Stomach (tissue), 4 donors: ENCODE results near the gene PRKCQ.

Experiments
- POLR2A ChIP-seq, 4 donors: fragments of 450-650 bp; IDR thresholded peaks; one replicate each; pipeline ENCODE4 v1.6.1; 2016; ENCODE audit warnings: antibody characterized with exemption in 4 of 4, control low read depth in 2 of 4, mild to moderate bottlenecking in 1 of 4, moderate library complexity in 1 of 4
- POLR2AphosphoS5 ChIP-seq, 3 donors: sonication (generic); formaldehyde crosslinking; IDR thresholded peaks; one replicate each; pipeline ENCODE4 v1.6.1; 2016; ENCODE audit warnings: antibody characterized with exemption in 3 of 3
- TF ChIP-seq, protein P1 (sequence below), 7 experiments: fragments of 450-650 bp in 4 of 7; fragments of 200-600 bp in 3 of 7; sonication (generic) in 3 of 7; IDR thresholded peaks; one replicate each; pipeline ENCODE4 v1.5.1; 2016 to 2019; ENCODE audit warnings: antibody characterized with exemption in 7 of 7, control low read depth in 2 of 7, mild to moderate bottlenecking in 1 of 7

DNA sequence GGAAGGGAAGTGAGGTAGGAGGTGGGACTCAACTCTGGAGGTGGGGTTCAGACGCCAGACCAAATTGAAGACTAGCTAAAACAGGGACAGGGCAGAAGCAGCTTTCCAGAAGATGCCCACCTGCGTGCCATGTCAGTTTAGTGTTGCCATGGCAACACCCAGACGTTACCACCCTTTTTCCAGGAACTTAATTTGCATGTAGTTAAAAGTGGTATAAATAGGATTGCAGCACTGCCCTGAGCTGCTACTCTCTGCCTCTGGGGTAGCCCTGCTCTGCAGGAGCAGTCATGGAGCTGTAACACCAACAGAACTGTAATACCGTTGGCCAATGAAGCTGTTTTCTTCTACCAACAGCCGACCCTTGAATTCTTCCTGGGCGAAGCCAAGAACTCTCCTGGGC, 93.8 kb downstream of the PRKCQ start:
- TF ChIP-seq, protein P1, sequence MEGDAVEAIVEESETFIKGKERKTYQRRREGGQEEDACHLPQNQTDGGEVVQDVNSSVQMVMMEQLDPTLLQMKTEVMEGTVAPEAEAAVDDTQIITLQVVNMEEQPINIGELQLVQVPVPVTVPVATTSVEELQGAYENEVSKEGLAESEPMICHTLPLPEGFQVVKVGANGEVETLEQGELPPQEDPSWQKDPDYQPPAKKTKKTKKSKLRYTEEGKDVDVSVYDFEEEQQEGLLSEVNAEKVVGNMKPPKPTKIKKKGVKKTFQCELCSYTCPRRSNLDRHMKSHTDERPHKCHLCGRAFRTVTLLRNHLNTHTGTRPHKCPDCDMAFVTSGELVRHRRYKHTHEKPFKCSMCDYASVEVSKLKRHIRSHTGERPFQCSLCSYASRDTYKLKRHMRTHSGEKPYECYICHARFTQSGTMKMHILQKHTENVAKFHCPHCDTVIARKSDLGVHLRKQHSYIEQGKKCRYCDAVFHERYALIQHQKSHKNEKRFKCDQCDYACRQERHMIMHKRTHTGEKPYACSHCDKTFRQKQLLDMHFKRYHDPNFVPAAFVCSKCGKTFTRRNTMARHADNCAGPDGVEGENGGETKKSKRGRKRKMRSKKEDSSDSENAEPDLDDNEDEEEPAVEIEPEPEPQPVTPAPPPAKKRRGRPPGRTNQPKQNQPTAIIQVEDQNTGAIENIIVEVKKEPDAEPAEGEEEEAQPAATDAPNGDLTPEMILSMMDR (IDR thresholded peaks at IDR 0.05): no peak
- TF ChIP-seq POLR2AphosphoS5 (IDR thresholded peaks at IDR 0.05): no peak
- no peak for TF ChIP-seq POLR2A (IDR thresholded peaks at IDR 0.05)
